Thyroid gland (tissue), 4 donors: Measurements from ENCODE around the gene PEA15.

Experiments used
- CTCF ChIP-seq, 6 experiments: fragments of 200-600 bp in 3 of 6; fragments of 450-650 bp in 3 of 6; sonication (generic) in 3 of 6; IDR thresholded peaks; one replicate each; pipeline ENCODE4 v1.5.1; 2016 to 2019; ENCODE audit warnings: antibody characterized with exemption in 6 of 6, mild to moderate bottlenecking in 2 of 6, inconsistent platforms in 1 of 6, moderate library complexity in 1 of 6
- POLR2A ChIP-seq, 2 donors: fragments of 450-650 bp; IDR thresholded peaks; one replicate each; pipeline ENCODE4 v1.6.1; 2017; ENCODE audit warnings: antibody characterized with exemption in 2 of 2, mild to moderate bottlenecking in 2 of 2, moderate library complexity in 1 of 2

GRCh38 chr1:160247053-160247452 lies 41.9 kb downstream of the PEA15 start:
- TF ChIP-seq CTCF (IDR thresholded peaks at IDR 0.05) (no peak), POLR2A (IDR thresholded peaks at IDR 0.05) (no peak)
